ENCODE measurements around the gene IARS1. TPM values are rescaled to one million over a fixed set of nuclear protein-coding genes. Genes with fewer than 3 reads are reported as not detected.
A peak's percentile ranks its signal among the peaks of the same experiment; 100 is the strongest.

The IARS1 gene
- total and polyA plus RNA-seq, 2 of the 13 experiments (the other 11 are each of a cell fraction or from before 2014, with no cell fraction given): 55.9 to 185 TPM

GRCh38 chr9:92293452-92294296 is at the start of gene IARS1 (continued):
- TF ChIP-seq CHD2 (IDR thresholded peaks at IDR 0.05; ENCODE audit: low read depth, low read length): no peak
- TF ChIP-seq TOE1 (CRISPR knock-in tag; IDR thresholded peaks at IDR 0.05): peak; percentile 87; the same call in 1 of the 2 replicates
- 0 out of 2 replicates have a peak, but pooled peaks have one; percentile 60 for TF ChIP-seq GZF1 (CRISPR knock-in tag; IDR thresholded peaks at IDR 0.05)
- TF ChIP-seq SP4 (CRISPR knock-in tag; IDR thresholded peaks at IDR 0.05): peak; percentile 80
- TF ChIP-seq ZSCAN31 (CRISPR knock-in tag; IDR thresholded peaks at IDR 0.05; ENCODE audit: low read depth): peak; percentile 82; the same call in 1 of the 2 replicates
- TF ChIP-seq ZNF205 (CRISPR knock-in tag; IDR thresholded peaks at IDR 0.05): 0 out of 2 replicates have a peak, but pooled peaks have one; percentile 41
- TF ChIP-seq ELF4 (CRISPR knock-in tag; IDR thresholded peaks at IDR 0.05; ENCODE audit: borderline replicate concordance): no peak
- TF ChIP-seq KDM5B (CRISPR knock-in tag; IDR thresholded peaks at IDR 0.05; ENCODE audit: borderline replicate concordance): peak; percentile 92
- peak; percentile 100 for TF ChIP-seq NFYB (CRISPR knock-in tag; IDR thresholded peaks at IDR 0.05)
- 0 out of 2 replicates have a peak, but pooled peaks have one; percentile 52 for TF ChIP-seq CAMTA2 (CRISPR knock-in tag; IDR thresholded peaks at IDR 0.05; ENCODE audit: borderline replicate concordance)
- TF ChIP-seq GABPB1 (CRISPR knock-in tag; IDR thresholded peaks at IDR 0.05): peak; percentile 91
- no peak for TF ChIP-seq ARNT (IDR thresholded peaks at IDR 0.05)
- no peak for TF ChIP-seq AGO1 (IDR thresholded peaks at IDR 0.05; ENCODE audit: low read depth, low read length, poor library complexity, severe bottlenecking)
- no peak for TF ChIP-seq MAFG (CRISPR knock-in tag; IDR thresholded peaks at IDR 0.05)
- peak; percentile 80; the same call in 1 of the 2 replicates for TF ChIP-seq ZBTB39 (CRISPR knock-in tag; IDR thresholded peaks at IDR 0.05)
- peak; percentile 92 for TF ChIP-seq TAF1 (CRISPR knock-in tag; IDR thresholded peaks at IDR 0.05)
- TF ChIP-seq MAFF (IDR thresholded peaks at IDR 0.05; ENCODE audit: low read depth, low read length): 0 out of 2 replicates have a peak, but pooled peaks have one; percentile 4
- peak; percentile 97 for TF ChIP-seq GATAD1 (CRISPR knock-in tag; IDR thresholded peaks at IDR 0.05)
- TF ChIP-seq RBM39 (IDR thresholded peaks at IDR 0.05; ENCODE audit: low read depth, low read length, poor library complexity, severe bottlenecking): peak; percentile 96
- TF ChIP-seq ZNF839 (CRISPR knock-in tag; IDR thresholded peaks at IDR 0.05; ENCODE audit: borderline replicate concordance): 0 out of 2 replicates have a peak, but pooled peaks have one; percentile 59
- TF ChIP-seq ZBTB42 (CRISPR knock-in tag; IDR thresholded peaks at IDR 0.05): no peak; the same call in 1 of the 2 replicates
- no peak; the same call in 1 of the 2 replicates for TF ChIP-seq NR1H2 (CRISPR knock-in tag; IDR thresholded peaks at IDR 0.05; ENCODE audit: borderline replicate concordance, low read depth)
- TF ChIP-seq ASH2L (IDR thresholded peaks at IDR 0.05; ENCODE audit: insufficient read length, low read depth, low read length): peak; percentile 97
- TF ChIP-seq YEATS2 (CRISPR knock-in tag; IDR thresholded peaks at IDR 0.05; ENCODE audit: borderline replicate concordance): peak; percentile 97
- peak; percentile 81; the same call in 1 of the 2 replicates for TF ChIP-seq JUND (CRISPR knock-in tag; IDR thresholded peaks at IDR 0.05)
- no peak for TF ChIP-seq ZMAT5 (CRISPR knock-in tag; IDR thresholded peaks at IDR 0.05; ENCODE audit: borderline replicate concordance, low read depth)
- peak; percentile 83 for TF ChIP-seq HNRNPH1 (optimal IDR thresholded peaks at IDR 0.05; ENCODE audit: low read depth, low read length)
- TF ChIP-seq ZNF264 (CRISPR knock-in tag; IDR thresholded peaks at IDR 0.05): peak; percentile 91
- TF ChIP-seq ZNF567 (CRISPR knock-in tag; IDR thresholded peaks at IDR 0.05; ENCODE audit: borderline replicate concordance): peak; percentile 77; the same call in 1 of the 2 replicates
